Measurements from ENCODE around the gene AHRR.

Gene AHRR

GRCh38 chr5:426392-426976 is 105.0 kb downstream of the AHRR start:
- no peak for DNase-seq

- DNase-seq = no peak
These were observed 106.0 kb downstream of the AHRR start for GRCh38 chr5:427415-428087.

- peak in 1 of 58 donors; percentile 30 for DNase-seq
These were observed 106.7 kb downstream of the AHRR start for GRCh38 chr5:428219-428618.

- no peak for DNase-seq
These were observed 107.4 kb downstream of the AHRR start for GRCh38 chr5:428754-429452.

GRCh38 chr5:429453-430188 is 108.1 kb downstream of the AHRR start:
- peak in 14 of 58 donors; percentile 8 to 51 (median 30) for DNase-seq

GRCh38 chr5:430214-430925 is 108.9 kb downstream of the AHRR start:
- no peak for DNase-seq

GRCh38 chr5:431001-431710 is 109.6 kb downstream of the AHRR start:
- no peak for DNase-seq

- no peak for DNase-seq
These were observed 110.2 kb downstream of the AHRR start for GRCh38 chr5:431711-432050.

- no peak for DNase-seq
These were observed 110.8 kb downstream of the AHRR start for GRCh38 chr5:432201-432927.

GRCh38 chr5:432928-433791 is 111.6 kb downstream of the AHRR start:
- DNase-seq = no peak

- no peak for DNase-seq
These were observed 112.3 kb downstream of the AHRR start for GRCh38 chr5:433836-434235.

GRCh38 chr5:434443-435146 is 113.1 kb downstream of the AHRR start:
- no peak for DNase-seq

GRCh38 chr5:435156-435790 is 113.8 kb downstream of the AHRR start:
- no peak for DNase-seq

GRCh38 chr5:435961-436640 is 114.6 kb downstream of the AHRR start:
- no peak for DNase-seq

GRCh38 chr5:436641-436975 is 115.1 kb downstream of the AHRR start:
- DNase-seq = no peak

GRCh38 chr5:437281-437771 is 115.8 kb downstream of the AHRR start:
- no peak for DNase-seq

GRCh38 chr5:438481-438981 is 117.0 kb downstream of the AHRR start:
- no peak for DNase-seq
